LNCAP (cell line): ENCODE results near the gene MTREX.

Experiments
- CTCF ChIP-seq: fragments of 450-650 bp; IDR thresholded peaks from 2 replicates; pipeline ENCODE4 v1.5.1; 2017; ENCODE audit warnings: mild to moderate bottlenecking

Gene MTREX

GRCh38 chr5:55313870-55314617 lies 6.3 kb downstream of the MTREX start:
- no peak for TF ChIP-seq CTCF

- TF ChIP-seq CTCF = no peak
These were observed 8.5 kb downstream of the MTREX start for GRCh38 chr5:55316289-55316688.

GRCh38 chr5:55316837-55317236 lies 9.0 kb downstream of the MTREX start:
- TF ChIP-seq CTCF = no peak

GRCh38 chr5:55319491-55319890 lies 11.7 kb downstream of the MTREX start:
- no peak for TF ChIP-seq CTCF

DNA sequence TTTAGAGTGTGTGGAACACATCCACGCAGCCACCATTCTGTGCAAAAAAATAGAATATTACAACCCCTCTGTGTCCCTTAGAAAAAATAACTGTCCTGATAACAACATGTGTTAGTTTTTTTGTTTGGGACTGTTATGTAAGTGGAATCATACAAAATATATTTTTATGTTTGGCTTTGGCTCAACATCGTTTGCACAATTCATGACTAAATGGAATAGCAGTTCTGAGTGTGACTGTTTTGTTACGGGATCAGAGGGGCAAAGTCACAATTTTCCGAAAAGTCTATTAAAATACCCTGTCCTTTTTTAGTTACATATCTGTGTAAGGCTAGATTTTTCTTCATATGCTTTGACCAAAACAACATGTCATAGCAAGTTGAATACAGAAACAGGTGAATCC lies 12.8 kb downstream of the MTREX start:
- TF ChIP-seq CTCF = no peak

DNA sequence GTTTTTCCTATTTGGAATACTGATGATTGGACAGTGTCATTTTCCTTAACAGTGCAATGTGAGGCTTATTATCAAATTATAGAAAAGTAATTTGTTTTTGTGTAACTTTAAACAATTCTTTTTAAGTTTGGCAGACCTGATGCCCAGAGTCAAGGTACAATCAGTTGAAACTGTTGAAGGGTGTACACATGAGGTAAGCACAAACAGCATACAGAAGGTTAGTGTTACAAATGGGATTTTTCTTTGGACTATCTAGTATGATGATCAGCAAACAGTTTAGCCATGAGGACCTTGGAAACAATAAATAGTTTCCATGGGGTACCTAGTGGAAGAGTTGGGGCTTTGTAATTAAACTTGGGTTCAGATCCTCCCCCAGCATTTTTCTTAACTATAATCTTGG lies 16.2 kb downstream of the MTREX start:
- TF ChIP-seq CTCF = no peak

- peak; percentile 76 for TF ChIP-seq CTCF
These were observed 17.1 kb downstream of the MTREX start for GRCh38 chr5:55324815-55325418.
